HepG2 (cell line): Measurements from ENCODE around the gene LAP3. TPM values are rescaled to one million over a fixed set of nuclear protein-coding genes. Genes with fewer than 3 reads are reported as not detected.

Source experiments
- ATAC-seq: fragments of 200-7000 bp; cut with Tn5 transposase; 3 replicates; pipeline ENCODE4 v1.9.1; 2020; ENCODE audit warnings: mild to moderate bottlenecking, moderate library complexity
- BruUV-seq: library from RNA; stranded (reverse); fragments of 400-500 nt; replicated peaks from 2 replicates; lab custom pipeline; 2021; lab: Mats Ljungman, UMichigan
- CTCF ChIA-PET: fragments of 300-600 bp; formaldehyde crosslinking; extraction: SDS; loops from one replicate; lab custom pipeline; 2021; ENCODE audit warnings: low total read pairs, inconsistent platforms, low intra/inter-chr PET ratio; lab: Yijun Ruan, JAX
- POLR2A ChIA-PET: fragments of 350-600 bp; sonication (Branson Sonifier 250); formaldehyde crosslinking; loops from one replicate; lab custom pipeline; 2020; ENCODE audit warnings: antibody characterized with exemption, inconsistent platforms; lab: Yijun Ruan, JAX
- DNase-seq: peaks from one replicate; pipeline ENCODE4 v3.0.0-alpha.2; 2015; ENCODE audit warnings: low spot score
- FAIRE-seq: peaks from 3 replicates; lab custom pipeline; 2011; peaks lifted over from hg19 to GRCh38; lab: Jason Lieb, UNC
- H2AFZ ChIP-seq: one replicate; pipeline ENCODE4 v1.6.1; 2011; ENCODE audit warnings: low read length, inconsistent platforms
- H3K27ac ChIP-seq: fragments of 300-600 bp; 3 replicates; pipeline ENCODE4 v1.8.0; 2011; ENCODE audit warnings: mixed run types, mild to moderate bottlenecking, mixed read lengths, low read length, inconsistent platforms; ENCODE audit not compliant: insufficient read depth; ENCODE audit errors: extremely low read length
- H3K27me3 ChIP-seq, 2 experiments: fragments of 200-600 bp in 1 of 2; 2 replicates in 1 of 2; 3 replicates in 1 of 2; pipeline versions ENCODE4 v1.6.0 to v1.8.0; 2011; ENCODE audit warnings: low read length in 2 of 2, mild to moderate bottlenecking in 2 of 2, moderate library complexity in 2 of 2, inconsistent platforms in 1 of 2; ENCODE audit not compliant: insufficient read depth in 2 of 2, control insufficient read depth in 1 of 2
- H3K36me3 ChIP-seq, 2 experiments: fragments of 200-600 bp in 1 of 2; replicated peaks in 1 of 2; 2 replicates in 1 of 2; 3 replicates in 1 of 2; pipeline versions ENCODE4 v1.5.1 to v1.8.0; 2011; ENCODE audit warnings: low read length in 2 of 2, inconsistent platforms in 1 of 2; ENCODE audit not compliant: insufficient read depth in 2 of 2, control insufficient read depth in 1 of 2
- H3K4me1 ChIP-seq: 2 replicates; pipeline ENCODE4 v1.5.1; 2012; ENCODE audit warnings: low read length, inconsistent platforms; ENCODE audit not compliant: insufficient read depth
- H3K4me2 ChIP-seq: 2 replicates; pipeline ENCODE4 v1.6.0; 2011; ENCODE audit warnings: low read depth, low read length, inconsistent platforms
- H3K4me3 ChIP-seq, 3 experiments: fragments of 200-600 bp in 1 of 3; sonication (generic), shearing (Covaris generic) in 1 of 3; replicated peaks in 1 of 3; 2 replicates each; pipeline ENCODE4 v1.5.1; 2011 to 2016; ENCODE audit warnings: low read length in 3 of 3, inconsistent platforms in 2 of 3, low read depth in 2 of 3, mild to moderate bottlenecking in 2 of 3, control low read depth in 1 of 3, mixed read lengths in 1 of 3; ENCODE audit not compliant: insufficient read depth in 1 of 3
- H3K79me2 ChIP-seq: one replicate; pipeline ENCODE4 v1.6.1; 2011; ENCODE audit warnings: low read length, inconsistent platforms; ENCODE audit not compliant: insufficient read depth
- H3K9ac ChIP-seq: 2 replicates; pipeline ENCODE4 v1.6.0; 2011; ENCODE audit warnings: mild to moderate bottlenecking, low read depth, low read length, inconsistent platforms; ENCODE audit not compliant: insufficient read depth
- H3K9me3 ChIP-seq: 2 replicates; pipeline ENCODE4 v1.5.1; 2012; ENCODE audit warnings: mild to moderate bottlenecking, low read length
- H4K20me1 ChIP-seq: 2 replicates; pipeline ENCODE4 v1.6.0; 2011; ENCODE audit warnings: inconsistent platforms, mild to moderate bottlenecking, low read length, moderate library complexity; ENCODE audit not compliant: insufficient read depth
- EEA1 ChIP-seq: sonication (generic); formaldehyde crosslinking; IDR thresholded peaks from 2 replicates; pipeline ENCODE4 v1.5.1; 2020; ENCODE audit warnings: mild to moderate bottlenecking, missing genetic modification reagents, borderline replicate concordance
- FUBP1 ChIP-seq: sonication (generic); formaldehyde crosslinking; IDR thresholded peaks from 2 replicates; pipeline ENCODE4 v1.5.1; 2020; ENCODE audit warnings: missing genetic modification reagents, mild to moderate bottlenecking, borderline replicate concordance
- HNRNPK ChIP-seq: fragments of 200-400 bp; formaldehyde crosslinking; IDR thresholded peaks from 2 replicates; pipeline ENCODE4 v1.6.1; 2018; ENCODE audit warnings: low read length, low read depth, moderate library complexity, mild to moderate bottlenecking; ENCODE audit not compliant: poor library complexity, severe bottlenecking
- KLF6 ChIP-seq: IDR thresholded peaks from 2 replicates; pipeline ENCODE4 v1.8.0; 2016; ENCODE audit warnings: missing biosample characterization, missing genetic modification reagents
- MAF1 ChIP-seq: sonication (generic); formaldehyde crosslinking; IDR thresholded peaks from 2 replicates; pipeline ENCODE4 v1.5.0; 2020; ENCODE audit warnings: missing genetic modification reagents, borderline replicate concordance
- RELA ChIP-seq: sonication (generic); formaldehyde crosslinking; IDR thresholded peaks from 2 replicates; pipeline ENCODE4 v1.4.0; 2020; ENCODE audit warnings: missing genetic modification reagents
- ZBTB7B ChIP-seq: sonication (generic); formaldehyde crosslinking; IDR thresholded peaks from 2 replicates; pipeline ENCODE4 v1.4.0; 2020; ENCODE audit warnings: missing genetic modification reagents
- ZNF432 ChIP-seq: sonication (generic); formaldehyde crosslinking; IDR thresholded peaks from 2 replicates; pipeline ENCODE4 v1.5.0; 2020; ENCODE audit warnings: missing genetic modification reagents, mild to moderate bottlenecking, borderline replicate concordance
- ZNF792 ChIP-seq: IDR thresholded peaks from 2 replicates; pipeline ENCODE4 v1.6.1; 2016
- WGBS: methylation state at CpG from one replicate; pipeline ENCODE4 v1.1.6; 2017; ENCODE audit warnings: low lambda C conversion rate; 5-methylcytosine and 5-hydroxymethylcytosine counted together
- in situ Hi-C: cut with HindIII; loops from 2 replicates; pipeline ENCODE4 v1.10.0; 2017; ENCODE audit warnings: low pct_unique_long_range_greater_than_20kb; ENCODE audit not compliant: extremely low pct_ligation_motif_present
- intact Hi-C: fragments of 100-400 bp; cut with micrococcal nuclease; formaldehyde crosslinking; loops from one replicate; pipeline ENCODE4 v1.10.0; 2022; ENCODE audit not compliant: unreplicated experiment
- polyA plus RNA-seq, 8 experiments: library from polyadenylated mRNA; depleted of rRNA in 3 of 8; stranded (reverse) in 7 of 8; unstranded in 1 of 8; fragments of >200 nt; fragmentation: Illumina TruSeq in 4 of 8; extraction: Trizol in 4 of 8; gene quantifications; 2 replicates each; pipeline versions ENCODE4 v1.2.1 to v1.2.3, GENCODE V29; 2011 to 2016; ENCODE audit warnings: low read depth in 4 of 8, missing spikeins in 1 of 8, mixed read lengths in 1 of 8; ENCODE audit not compliant: insufficient read depth in 1 of 8
- total RNA-seq, 5 experiments: library from RNA; depleted of rRNA; stranded (reverse); fragments of >200 nt; fragmentation: Illumina TruSeq; extraction: Trizol; gene quantifications; 2 replicates each; pipeline ENCODE4 v1.2.3, GENCODE V29; 2016; ENCODE audit warnings: low read depth in 1 of 5
- TF ChIP-seq, protein P1 (sequence below): sonication (generic); formaldehyde crosslinking; IDR thresholded peaks from 2 replicates; pipeline ENCODE4 v1.4.0; 2020; ENCODE audit warnings: missing genetic modification reagents, borderline replicate concordance

LAP3 gene
- total and polyA plus RNA-seq, 2 of the 13 experiments (the other 11 are each of a cell fraction or from before 2014, with no cell fraction given) = 106 to 125 TPM

DNA sequence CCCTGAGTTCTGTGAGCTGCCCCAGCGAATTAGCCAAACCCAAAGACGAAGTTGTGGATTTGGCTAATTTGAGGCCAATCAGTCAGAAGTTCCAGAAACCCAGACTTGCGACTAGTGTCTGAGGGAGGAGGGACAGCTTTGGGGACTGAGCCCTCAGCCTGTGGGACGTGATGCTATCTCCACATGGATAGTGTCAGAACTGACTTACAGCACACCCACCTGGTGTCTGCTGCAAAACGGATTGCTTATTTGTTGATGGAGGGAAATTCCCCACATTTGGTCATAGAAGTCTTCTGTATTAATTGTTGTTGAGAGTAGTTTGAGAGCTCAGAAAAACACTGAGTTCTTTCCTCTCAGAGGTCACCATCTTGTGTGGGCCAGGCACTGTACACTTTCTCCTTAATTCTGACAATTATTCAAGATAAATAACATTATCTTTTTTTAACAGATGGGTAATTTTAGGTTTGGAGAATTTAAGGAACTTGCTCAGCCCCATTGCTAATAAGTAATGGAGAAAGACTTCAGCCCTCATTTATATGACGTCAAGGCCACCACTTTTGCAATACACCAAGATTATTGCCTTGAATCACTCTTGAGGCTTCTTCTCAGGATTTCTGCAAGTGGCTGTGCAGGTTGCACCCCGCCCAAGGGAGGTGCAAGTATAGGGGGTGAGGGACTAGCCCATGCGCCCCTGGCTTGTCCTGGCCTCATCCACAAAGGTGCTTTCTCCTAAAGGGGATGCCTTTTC lies 45.3 kb upstream of the LAP3 start:
- H3K9me3 ChIP-seq = no peaks in the 10 kb centered on the region
- no peaks in the 10 kb centered on the region for H3K79me2 ChIP-seq
- H3K36me3 ChIP-seq = no peaks in the 10 kb centered on the region
- no peaks in the 10 kb centered on the region for H4K20me1 ChIP-seq
- H3K4me3 ChIP-seq = no peak overlapping the region
- no peak overlapping the region; the same call in 1 of the 2 replicates for H3K4me2 ChIP-seq
- no peaks in the 10 kb centered on the region for H3K27me3 ChIP-seq
- H2AFZ ChIP-seq = no peak overlapping the region
- intact Hi-C loops = no loop called here
- no peak overlapping the region for H3K27ac ChIP-seq
- no TSS peak for BruUV-seq
- in situ Hi-C loops = no loop called here
- no peak for DNase-seq
- peaks cover 55% of the 10 kb centered on the region for H3K4me1 ChIP-seq
- POLR2A ChIA-PET = interaction anchor here (1.1 to 2.0 kb wide), 2 partner anchors 19 to 21 kb away, joined by 3 to 5 read pairs; partner anchors contain the start of gene QDPR
- WGBS = 53% methylated on average over 8 of the region's 8 CpGs
- TF ChIP-seq ZNF792 (CRISPR knock-in tag) = no peak
- no peak for TF ChIP-seq KLF6 (CRISPR knock-in tag)
- no peak for TF ChIP-seq HNRNPK
- no peak for TF ChIP-seq FUBP1
- TF ChIP-seq EEA1 (CRISPR knock-in tag) = no peak
- no peak for TF ChIP-seq ZBTB7B (CRISPR knock-in tag)
- TF ChIP-seq RELA (CRISPR knock-in tag) = no peak
- TF ChIP-seq, protein P1, sequence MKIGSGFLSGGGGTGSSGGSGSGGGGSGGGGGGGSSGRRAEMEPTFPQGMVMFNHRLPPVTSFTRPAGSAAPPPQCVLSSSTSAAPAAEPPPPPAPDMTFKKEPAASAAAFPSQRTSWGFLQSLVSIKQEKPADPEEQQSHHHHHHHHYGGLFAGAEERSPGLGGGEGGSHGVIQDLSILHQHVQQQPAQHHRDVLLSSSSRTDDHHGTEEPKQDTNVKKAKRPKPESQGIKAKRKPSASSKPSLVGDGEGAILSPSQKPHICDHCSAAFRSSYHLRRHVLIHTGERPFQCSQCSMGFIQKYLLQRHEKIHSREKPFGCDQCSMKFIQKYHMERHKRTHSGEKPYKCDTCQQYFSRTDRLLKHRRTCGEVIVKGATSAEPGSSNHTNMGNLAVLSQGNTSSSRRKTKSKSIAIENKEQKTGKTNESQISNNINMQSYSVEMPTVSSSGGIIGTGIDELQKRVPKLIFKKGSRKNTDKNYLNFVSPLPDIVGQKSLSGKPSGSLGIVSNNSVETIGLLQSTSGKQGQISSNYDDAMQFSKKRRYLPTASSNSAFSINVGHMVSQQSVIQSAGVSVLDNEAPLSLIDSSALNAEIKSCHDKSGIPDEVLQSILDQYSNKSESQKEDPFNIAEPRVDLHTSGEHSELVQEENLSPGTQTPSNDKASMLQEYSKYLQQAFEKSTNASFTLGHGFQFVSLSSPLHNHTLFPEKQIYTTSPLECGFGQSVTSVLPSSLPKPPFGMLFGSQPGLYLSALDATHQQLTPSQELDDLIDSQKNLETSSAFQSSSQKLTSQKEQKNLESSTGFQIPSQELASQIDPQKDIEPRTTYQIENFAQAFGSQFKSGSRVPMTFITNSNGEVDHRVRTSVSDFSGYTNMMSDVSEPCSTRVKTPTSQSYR (CRISPR knock-in tag) = no peak
- no peak for TF ChIP-seq ZNF432 (CRISPR knock-in tag)
- TF ChIP-seq MAF1 (CRISPR knock-in tag) = no peak
- TF ChIP-seq, all 625 proteins: peak for 0
- CTCF ChIA-PET = no interaction called here
- no peak for FAIRE-seq
- ATAC-seq = peak; percentile 51; the same call in 1 of the 3 replicates
- no peak overlapping the region for H3K9ac ChIP-seq
